HEK293T (cell line): Measurements from ENCODE around the gene RTTN.

Experiments
- CTCF ChIA-PET: fragments of 350-600 bp; formaldehyde crosslinking; extraction: SDS; loops from one replicate; lab custom pipeline; 2021; ENCODE audit warnings: antibody characterized with exemption, inconsistent platforms; lab: Yijun Ruan, JAX
- POLR2A ChIA-PET: fragments of 350-600 bp; formaldehyde crosslinking; extraction: SDS; loops from one replicate; lab custom pipeline; 2020; ENCODE audit warnings: antibody characterized with exemption, inconsistent platforms; lab: Yijun Ruan, JAX
- DNase-seq: peaks from one replicate; pipeline ENCODE4 v3.0.0; 2012; ENCODE audit warnings: mixed read lengths; ENCODE audit errors: extremely low spot score
- ARNT ChIP-seq: fragments of 450-650 bp; IDR thresholded peaks from 2 replicates; pipeline ENCODE4 v1.6.1; 2017; ENCODE audit warnings: mild to moderate bottlenecking
- BHLHE40 ChIP-seq: fragments of 450-650 bp; IDR thresholded peaks from 2 replicates; pipeline ENCODE4 v1.6.1; 2016; ENCODE audit warnings: mild to moderate bottlenecking, moderate library complexity, borderline replicate concordance
- CTBP1 ChIP-seq: fragments of 450-650 bp; IDR thresholded peaks from 2 replicates; pipeline ENCODE4 v1.6.1; 2016; ENCODE audit warnings: borderline replicate concordance
- ELF4 ChIP-seq: fragments of 450-650 bp; IDR thresholded peaks from 2 replicates; pipeline ENCODE4 v1.6.1; 2017; ENCODE audit warnings: antibody characterized with exemption
- FOXA1 ChIP-seq: fragments of 450-650 bp; IDR thresholded peaks from 2 replicates; pipeline ENCODE4 v1.6.1; 2016; ENCODE audit warnings: mild to moderate bottlenecking
- FOXK2 ChIP-seq: fragments of 450-650 bp; IDR thresholded peaks from 2 replicates; pipeline ENCODE4 v1.6.1; 2016; ENCODE audit warnings: mild to moderate bottlenecking
- FOXM1 ChIP-seq: fragments of 450-650 bp; IDR thresholded peaks from 2 replicates; pipeline ENCODE4 v1.6.1; 2017; ENCODE audit warnings: mild to moderate bottlenecking, borderline replicate concordance
- HDGF ChIP-seq: fragments of 450-650 bp; IDR thresholded peaks from 2 replicates; pipeline ENCODE4 v1.6.1; 2017; ENCODE audit warnings: antibody characterized with exemption, borderline replicate concordance
- L3MBTL2 ChIP-seq: fragments of 450-650 bp; conservative IDR thresholded peaks from 2 replicates; pipeline ENCODE4 v1.6.1; 2016; ENCODE audit warnings: mild to moderate bottlenecking
- LEF1 ChIP-seq: fragments of 450-650 bp; IDR thresholded peaks from 2 replicates; pipeline ENCODE4 v1.6.1; 2017; ENCODE audit warnings: mild to moderate bottlenecking, borderline replicate concordance
- NFRKB ChIP-seq: fragments of 450-650 bp; IDR thresholded peaks from 2 replicates; pipeline ENCODE4 v1.6.1; 2016; ENCODE audit warnings: mild to moderate bottlenecking, moderate library complexity
- PKNOX1 ChIP-seq: fragments of 450-650 bp; IDR thresholded peaks from 2 replicates; pipeline ENCODE4 v1.6.1; 2016
- SP1 ChIP-seq: fragments of 450-650 bp; IDR thresholded peaks from 2 replicates; pipeline ENCODE4 v1.6.1; 2017
- SUZ12 ChIP-seq: fragments of 450-650 bp; IDR thresholded peaks from 2 replicates; pipeline ENCODE4 v1.6.1; 2016; ENCODE audit warnings: mild to moderate bottlenecking
- TARDBP ChIP-seq: fragments of 450-650 bp; IDR thresholded peaks from 2 replicates; pipeline ENCODE4 v1.6.1; 2016
- ZNF384 ChIP-seq: fragments of 450-650 bp; IDR thresholded peaks from 2 replicates; pipeline ENCODE4 v1.6.1; 2016

Gene RTTN

GRCh38 chr18:70126832-70127231 is 78.7 kb downstream of the RTTN start:
- no peak for TF ChIP-seq ELF4
- TF ChIP-seq LEF1: no peak
- no peak for TF ChIP-seq BHLHE40
- TF ChIP-seq PKNOX1: no peak
- no peak for TF ChIP-seq SUZ12
- TF ChIP-seq FOXK2: no peak
- no peak for TF ChIP-seq TARDBP
- TF ChIP-seq NFRKB: no peak
- TF ChIP-seq SP1: no peak
- no peak for TF ChIP-seq FOXM1
- no peak for TF ChIP-seq L3MBTL2
- no peak for TF ChIP-seq HDGF
- TF ChIP-seq ZNF384: no peak
- TF ChIP-seq FOXA1: no peak
- no peak for TF ChIP-seq CTBP1
- no peak for TF ChIP-seq ARNT

GRCh38 chr18:70124139-70124538 is 81.3 kb downstream of the RTTN start:
- ChIA-PET CTCF (no interaction called here), POLR2A (no interaction called here)
- TF ChIP-seq HDGF (no peak), LEF1 (no peak), NFRKB (no peak), ZNF384 (no peak), PKNOX1 (no peak), L3MBTL2 (no peak), SUZ12 (no peak), TARDBP (no peak), FOXK2 (no peak), SP1 (no peak), ELF4 (no peak), FOXM1 (no peak), CTBP1 (no peak), ARNT (no peak), FOXA1 (no peak), BHLHE40 (no peak)
- DNase-seq: no peak

More at GRCh38 chr18:70126832-70127231, 78.7 kb downstream of the RTTN start:
- ChIA-PET CTCF (no interaction called here), POLR2A (no interaction called here)
- no peak for DNase-seq

- TF ChIP-seq L3MBTL2: no peak
- no peak for TF ChIP-seq CTBP1
- TF ChIP-seq BHLHE40: no peak
- TF ChIP-seq ARNT: no peak
- no peak for TF ChIP-seq NFRKB
- TF ChIP-seq FOXK2: no peak
- TF ChIP-seq FOXA1: no peak
- no peak for TF ChIP-seq TARDBP
- no peak for TF ChIP-seq FOXM1
- no peak for TF ChIP-seq LEF1
- no peak for DNase-seq
- ChIA-PET POLR2A (no interaction called here), CTCF (interaction anchor here (0.6 kb wide), 1 partner anchor 343 kb away, joined by 3 read pairs; no protein-coding TSS in a partner anchor)
Observed at GRCh38 chr18:70121842-70122241, 83.6 kb downstream of the RTTN start.

GRCh38 chr18:70116949-70117348 is 88.5 kb downstream of the RTTN start:
- no peak for DNase-seq
- TF ChIP-seq SP1 (no peak), PKNOX1 (no peak), L3MBTL2 (no peak), TARDBP (no peak), HDGF (no peak), FOXK2 (no peak), ARNT (no peak), ZNF384 (no peak), FOXA1 (no peak), LEF1 (no peak), ELF4 (no peak), BHLHE40 (no peak), SUZ12 (no peak)
- POLR2A ChIA-PET: no interaction called here
- CTCF ChIA-PET: no interaction called here

- no peak for DNase-seq
- TF ChIP-seq ELF4: no peak
- TF ChIP-seq FOXK2: no peak
- TF ChIP-seq SP1: no peak
- no peak for TF ChIP-seq CTBP1
- no peak for TF ChIP-seq LEF1
- TF ChIP-seq HDGF: no peak
- no peak for TF ChIP-seq SUZ12
- no peak for TF ChIP-seq TARDBP
- no peak for TF ChIP-seq PKNOX1
- TF ChIP-seq NFRKB: no peak
- TF ChIP-seq ARNT: no peak
- TF ChIP-seq FOXA1: no peak
- no peak for TF ChIP-seq FOXM1
- no peak for TF ChIP-seq ZNF384
- ChIA-PET CTCF (no interaction called here), POLR2A (no interaction called here)
Observed at GRCh38 chr18:70113511-70113910, 92.0 kb downstream of the RTTN start.
